HG03095 (cell line): ENCODE measurements around the gene TMA7B.
"Not testable (repeated sequence)": the region's sequence is repeated elsewhere in the genome, so short reads cannot be mapped to it uniquely, and the experiment has no call there.

Source experiments
- ATAC-seq: cut with Tn5 transposase; IDR thresholded peaks from one replicate; pipeline ENCODE4 v1.9.1; 2021; ENCODE audit warnings: moderate library complexity; ENCODE audit not compliant: unreplicated experiment

The TMA7B gene

GRCh38 chr22:39951603-39952293, 8.4 kb upstream of the TMA7B start:
- not testable (repeated sequence) for ATAC-seq

GRCh38 chr22:39952347-39952746, 7.8 kb upstream of the TMA7B start:
- ATAC-seq, result no peak

- no peak for ATAC-seq
Measured at GRCh38 chr22:39953101-39953500, 7.1 kb upstream of the TMA7B start.

- no peak for ATAC-seq
Measured at GRCh38 chr22:39954584-39955055, 5.6 kb upstream of the TMA7B start.

GRCh38 chr22:39955675-39956074, 4.5 kb upstream of the TMA7B start:
- no peak for ATAC-seq

GRCh38 chr22:39956932-39957664, 3.1 kb upstream of the TMA7B start:
- no peak for ATAC-seq

- no peak for ATAC-seq
Measured at GRCh38 chr22:39958009-39958711, 2.0 kb upstream of the TMA7B start.

GRCh38 chr22:39958949-39959639, 1.1 kb upstream of the TMA7B start:
- ATAC-seq, result no peak

GRCh38 chr22:39960791-39961746, 872 bp downstream of the TMA7B start:
- ATAC-seq, result peak; percentile 78

GRCh38 chr22:39962071-39962470, 1.9 kb downstream of the TMA7B start:
- ATAC-seq, result no peak

- ATAC-seq, result no peak
Measured at GRCh38 chr22:39965748-39966147, 5.6 kb downstream of the TMA7B start.

GRCh38 chr22:39966470-39966869, 6.3 kb downstream of the TMA7B start:
- no peak for ATAC-seq

GRCh38 chr22:39967103-39967829, 7.1 kb downstream of the TMA7B start:
- ATAC-seq, result no peak

- ATAC-seq, result no peak
Measured at GRCh38 chr22:39967996-39968972, 8.1 kb downstream of the TMA7B start.

- ATAC-seq, result no peak
Measured at GRCh38 chr22:39970742-39971141, 10.5 kb downstream of the TMA7B start.

GRCh38 chr22:39972641-39973040, 12.4 kb downstream of the TMA7B start:
- no peak for ATAC-seq

GRCh38 chr22:39973656-39974055, 13.5 kb downstream of the TMA7B start:
- no peak for ATAC-seq

- no peak for ATAC-seq
Measured at GRCh38 chr22:39974065-39974464, 13.9 kb downstream of the TMA7B start.
